GM21526 (cell line): ENCODE results near the gene PRDX5.
"Not testable (repeated sequence)": the region's sequence is repeated elsewhere in the genome, so short reads cannot be mapped to it uniquely, and the experiment has no call there.

Experiments used
- ATAC-seq: cut with Tn5 transposase; IDR thresholded peaks from one replicate; pipeline ENCODE4 v1.9.1; 2021; ENCODE audit warnings: moderate library complexity; ENCODE audit not compliant: unreplicated experiment, low FRiP score

The PRDX5 gene

DNA sequence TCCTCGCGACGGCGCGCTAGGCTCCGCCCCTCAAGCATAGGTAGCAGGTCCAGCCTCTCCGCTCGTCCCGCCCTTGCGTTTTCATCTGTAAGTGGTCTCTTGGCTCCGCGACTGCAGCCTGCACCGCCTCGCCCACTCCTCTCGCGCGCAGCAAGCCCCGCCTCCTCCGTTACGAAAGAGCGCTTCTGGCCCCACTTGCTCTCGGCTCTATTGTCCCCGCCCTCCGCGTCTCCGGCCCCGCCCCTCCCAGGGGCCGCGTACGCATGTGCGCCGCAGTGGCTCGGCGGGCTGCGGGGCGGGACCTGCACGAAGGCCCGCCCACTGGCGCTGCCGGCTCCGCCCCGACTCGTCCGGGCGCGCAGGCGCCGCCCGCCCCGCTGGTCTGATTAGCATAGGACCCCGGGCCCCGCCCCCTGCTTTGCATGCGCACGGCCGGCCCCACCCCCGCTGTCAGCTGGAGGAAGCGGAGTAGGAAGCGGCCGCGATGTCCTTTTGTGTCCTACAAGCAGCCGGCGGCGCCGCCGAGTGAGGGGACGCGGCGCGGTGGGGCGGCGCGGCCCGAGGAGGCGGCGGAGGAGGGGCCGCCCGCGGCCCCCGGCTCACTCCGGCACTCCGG is 12.7 kb upstream of the PRDX5 start, which contains the start of gene ESRRA:
TSS of gene ESRRA (plus strand) at position 450 of the 616 bp plus-strand sequence. CDS start 1,656 bp downstream, outside the sequence.
- peak; percentile 53 for ATAC-seq

GRCh38 chr11:64305691-64306562 is 12.0 kb upstream of the PRDX5 start:
- ATAC-seq = peak; percentile 12

DNA sequence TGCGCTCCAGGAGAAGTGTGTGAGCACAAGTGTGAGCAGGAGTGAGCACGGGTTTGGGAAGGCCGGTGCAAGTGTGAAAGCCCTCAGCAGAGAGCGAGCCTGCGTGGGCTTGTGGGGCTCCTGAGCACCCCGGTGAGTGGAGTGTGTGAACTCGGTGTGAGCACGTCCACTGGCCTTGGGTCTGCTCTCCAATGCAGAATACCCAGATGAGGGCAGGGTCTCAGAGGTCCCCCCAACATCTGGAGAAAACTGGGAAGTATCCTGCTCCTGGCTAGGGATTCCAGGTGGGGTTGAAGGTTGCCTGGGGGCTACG is 11.4 kb upstream of the PRDX5 start:
- no peak for ATAC-seq

DNA sequence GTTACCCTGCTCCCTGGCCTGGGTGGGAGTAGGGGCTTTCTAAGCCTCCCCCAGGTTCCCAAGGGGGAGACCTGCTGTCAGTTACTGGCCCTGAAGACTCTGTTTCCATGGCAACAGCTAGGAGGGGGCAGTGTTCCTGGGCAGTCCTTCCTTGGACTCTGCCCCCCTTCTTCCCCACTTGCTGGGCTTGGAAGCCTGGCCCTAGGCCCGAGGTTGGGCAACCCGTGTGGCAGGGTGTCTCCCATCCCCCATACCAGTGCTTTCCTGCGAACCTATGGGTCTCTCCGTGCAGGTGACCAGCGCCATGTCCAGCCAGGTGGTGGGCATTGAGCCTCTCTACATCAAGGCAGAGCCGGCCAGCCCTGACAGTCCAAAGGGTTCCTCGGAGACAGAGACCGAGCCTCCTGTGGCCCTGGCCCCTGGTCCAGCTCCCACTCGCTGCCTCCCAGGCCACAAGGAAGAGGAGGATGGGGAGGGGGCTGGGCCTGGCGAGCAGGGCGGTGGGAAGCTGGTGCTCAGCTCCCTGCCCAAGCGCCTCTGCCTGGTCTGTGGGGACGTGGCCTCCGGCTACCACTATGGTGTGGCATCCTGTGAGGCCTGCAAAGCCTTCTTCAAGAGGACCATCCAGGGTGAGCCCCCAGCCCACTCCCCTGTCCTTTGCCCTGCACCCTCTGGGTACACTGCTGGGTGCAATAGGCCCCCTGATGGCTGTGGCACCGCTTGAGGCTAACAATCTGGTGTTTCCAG is 10.9 kb upstream of the PRDX5 start:
- ATAC-seq = no peak

DNA sequence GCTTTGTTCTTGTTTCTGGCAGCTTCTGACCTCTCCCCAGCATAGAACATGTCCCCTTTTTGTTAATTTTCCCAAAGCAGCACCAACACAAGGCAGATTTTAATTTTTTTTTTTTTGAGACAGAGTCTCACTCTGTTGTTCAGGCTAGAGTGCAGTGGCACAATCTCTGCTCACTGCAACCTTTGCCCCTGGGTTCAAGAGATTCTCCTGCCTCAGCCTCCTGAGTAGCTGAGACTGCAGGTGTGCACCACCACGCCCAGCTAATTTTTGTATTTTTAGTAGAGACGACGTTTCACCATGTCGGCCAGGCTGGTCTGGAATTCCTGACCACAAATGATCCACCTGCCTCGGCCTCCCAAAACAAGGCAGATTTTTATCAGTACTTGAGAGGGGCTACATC is 10.1 kb upstream of the PRDX5 start:
- not testable (repeated sequence) for ATAC-seq

GRCh38 chr11:64312947-64313346 is 5.0 kb upstream of the PRDX5 start:
- ATAC-seq = no peak

DNA sequence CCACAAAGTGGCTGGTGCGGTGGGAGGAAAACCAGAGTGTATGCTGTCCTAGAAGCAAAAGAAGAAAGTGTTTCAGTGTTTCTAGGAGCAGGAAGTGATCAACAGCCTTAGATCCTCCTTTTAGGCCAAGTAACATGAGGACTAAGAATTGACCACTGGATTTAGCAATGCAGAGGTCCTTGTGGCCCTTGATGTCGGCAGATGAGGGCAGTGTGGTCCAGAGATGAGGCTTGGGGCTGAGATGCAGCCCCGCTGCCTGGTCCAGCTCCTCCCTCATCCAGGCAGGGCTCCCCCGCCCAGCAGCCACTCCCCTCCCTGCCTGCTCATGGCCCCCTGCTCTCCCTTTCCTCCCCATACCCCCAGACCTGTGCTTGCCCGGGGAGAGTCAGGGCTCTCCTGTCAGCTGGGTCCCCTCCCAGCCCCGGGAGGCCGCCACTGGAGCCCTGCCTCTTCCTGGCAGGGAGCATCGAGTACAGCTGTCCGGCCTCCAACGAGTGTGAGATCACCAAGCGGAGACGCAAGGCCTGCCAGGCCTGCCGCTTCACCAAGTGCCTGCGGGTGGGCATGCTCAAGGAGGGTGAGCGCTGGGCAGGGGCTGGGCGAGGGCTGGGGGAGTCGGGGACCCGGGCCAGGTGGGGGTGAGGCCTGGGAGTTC is 4.3 kb upstream of the PRDX5 start:
- ATAC-seq = no peak

- no peak for ATAC-seq
Observed at GRCh38 chr11:64314146-64314804, 3.6 kb upstream of the PRDX5 start.

DNA sequence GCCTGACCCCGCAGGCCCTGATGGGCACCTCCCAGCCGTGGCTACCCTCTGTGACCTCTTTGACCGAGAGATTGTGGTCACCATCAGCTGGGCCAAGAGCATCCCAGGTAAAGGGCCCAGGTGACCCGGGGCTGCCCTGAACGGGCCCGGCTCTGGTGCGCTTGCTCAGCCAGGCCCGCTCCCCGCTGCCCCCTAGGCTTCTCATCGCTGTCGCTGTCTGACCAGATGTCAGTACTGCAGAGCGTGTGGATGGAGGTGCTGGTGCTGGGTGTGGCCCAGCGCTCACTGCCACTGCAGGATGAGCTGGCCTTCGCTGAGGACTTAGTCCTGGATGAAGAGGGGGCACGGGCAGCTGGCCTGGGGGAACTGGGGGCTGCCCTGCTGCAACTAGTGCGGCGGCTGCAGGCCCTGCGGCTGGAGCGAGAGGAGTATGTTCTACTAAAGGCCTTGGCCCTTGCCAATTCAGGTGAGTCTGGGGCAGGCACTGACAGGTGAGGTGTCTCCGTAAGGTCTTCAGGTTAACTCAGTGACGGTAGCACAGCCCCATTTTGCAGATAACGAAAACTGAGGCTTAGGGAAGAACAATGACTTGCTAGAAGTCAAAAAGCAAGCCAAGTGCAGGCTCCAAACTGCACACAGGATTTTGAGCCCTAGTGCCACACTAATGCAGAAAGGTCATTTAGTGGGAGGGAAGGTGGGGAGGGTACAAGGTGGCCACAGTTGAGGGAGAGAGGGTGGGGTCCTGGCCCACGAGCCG is 2.9 kb upstream of the PRDX5 start:
- ATAC-seq = no peak

- ATAC-seq = not testable (repeated sequence)
Observed at GRCh38 chr11:64315667-64316526, 2.0 kb upstream of the PRDX5 start.

DNA sequence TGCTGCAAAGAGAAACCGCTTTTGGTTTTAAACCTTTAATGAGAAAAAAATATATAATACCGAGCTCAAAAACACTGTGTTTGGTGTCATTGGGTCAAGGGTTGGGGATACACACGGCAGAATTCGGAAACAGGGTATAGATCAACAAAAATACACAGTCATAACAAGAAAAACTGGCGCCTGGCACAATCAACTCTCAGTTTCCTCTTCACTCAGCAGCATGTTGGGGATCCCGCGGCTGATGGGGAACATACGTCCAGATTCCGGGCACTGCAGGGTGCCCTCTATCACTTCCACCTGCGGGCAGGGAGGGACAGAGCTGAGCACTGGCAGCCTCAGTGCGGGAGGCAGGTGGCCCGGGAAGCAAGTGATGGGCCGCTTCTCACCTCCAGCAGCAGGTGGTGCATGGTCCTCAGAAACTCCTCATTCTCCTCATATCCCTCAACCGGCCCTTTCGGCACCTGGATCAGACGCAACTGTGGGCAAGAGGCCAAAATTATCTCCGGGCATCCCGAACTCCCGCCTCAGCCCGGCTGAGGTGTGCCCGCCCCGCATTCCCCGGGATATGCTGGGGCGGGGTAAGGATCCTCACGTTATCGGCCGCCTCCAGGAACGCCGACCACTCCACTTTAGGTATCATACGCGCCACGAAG is 1.1 kb upstream of the PRDX5 start:
- peak; percentile 3 for ATAC-seq

GRCh38 chr11:64317325-64317960 is 478 bp upstream of the PRDX5 start, which contains the start of gene TRMT112:
Gene TRMT112 (minus strand): TSS chr11:64317559. CDS start chr11:64317526, 33 bp downstream.
- ATAC-seq = peak; percentile 48

- no peak for ATAC-seq
Observed at GRCh38 chr11:64318766-64319761, 1.1 kb downstream of the PRDX5 start.

- no peak for ATAC-seq
Observed at GRCh38 chr11:64320556-64320955, 2.6 kb downstream of the PRDX5 start.

DNA sequence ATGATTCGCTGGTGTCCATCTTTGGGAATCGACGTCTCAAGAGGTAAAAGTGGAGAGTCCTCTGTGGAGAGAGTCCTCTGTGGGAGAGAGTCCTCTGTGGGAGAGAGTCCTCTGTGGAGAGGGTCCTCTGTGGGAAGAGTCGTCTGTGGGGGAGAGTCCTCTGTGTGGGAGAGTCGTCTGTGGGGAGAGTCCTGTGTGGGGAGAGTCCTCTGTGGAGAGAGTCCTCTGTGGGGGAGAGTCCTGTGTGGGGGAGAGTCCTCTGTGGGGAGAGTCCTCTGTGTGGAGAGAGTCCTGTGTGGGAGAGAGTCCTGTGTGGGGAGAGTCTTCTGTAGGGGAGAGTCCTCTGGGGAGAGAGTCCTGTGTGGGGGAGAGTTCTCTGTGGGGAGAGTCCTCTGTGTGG is 3.1 kb downstream of the PRDX5 start:
- no peak for ATAC-seq

DNA sequence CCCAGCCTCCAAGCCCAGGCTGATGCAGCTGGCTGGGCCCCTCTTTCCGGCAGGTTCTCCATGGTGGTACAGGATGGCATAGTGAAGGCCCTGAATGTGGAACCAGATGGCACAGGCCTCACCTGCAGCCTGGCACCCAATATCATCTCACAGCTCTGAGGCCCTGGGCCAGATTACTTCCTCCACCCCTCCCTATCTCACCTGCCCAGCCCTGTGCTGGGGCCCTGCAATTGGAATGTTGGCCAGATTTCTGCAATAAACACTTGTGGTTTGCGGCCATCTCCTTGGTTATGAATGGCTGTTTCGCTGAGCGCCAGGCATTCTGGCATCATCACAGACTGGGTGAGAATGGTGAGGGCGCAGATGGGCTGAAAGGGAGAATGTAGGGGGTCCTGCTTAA is 3.6 kb downstream of the PRDX5 start:
- ATAC-seq = no peak

- ATAC-seq = no peak
Observed at GRCh38 chr11:64322925-64323260, 5.0 kb downstream of the PRDX5 start.
